ENCODE results near the gene AKAP3.

AKAP3 gene

DNA sequence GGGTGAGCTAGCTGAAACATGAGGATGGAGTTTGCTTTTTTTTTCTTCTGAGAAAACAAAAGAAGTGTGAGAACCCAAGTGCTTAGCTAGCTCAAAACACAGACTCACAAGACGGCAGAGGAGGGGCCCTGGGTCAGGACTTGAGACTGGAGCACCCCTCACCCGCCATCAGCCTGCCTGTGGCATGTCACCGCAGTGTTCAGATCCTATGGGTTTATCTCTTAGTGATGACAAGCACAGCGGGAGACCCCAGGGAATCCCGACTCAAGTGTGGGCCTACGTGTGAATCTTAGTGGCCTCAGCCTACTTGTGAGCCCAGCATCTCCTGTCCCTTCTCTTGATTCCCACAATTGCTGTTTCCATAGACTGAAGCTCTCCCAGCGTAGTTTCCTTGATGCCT is 64.0 kb downstream of the AKAP3 start:
- Mint-ChIP-seq H3K36me3 (no peaks in the 10 kb centered on the region), H3K9me3 (peaks cover 1% of the 10 kb centered on the region), H3K27me3 (peaks cover 24% of the 10 kb centered on the region), H3K4me3 (no peak overlapping the region), H3K27ac (no peak overlapping the region), H3K4me1 (no peaks in the 10 kb centered on the region)
- DNase-seq: no peak
- CTCF ChIA-PET: no interaction called here

DNA sequence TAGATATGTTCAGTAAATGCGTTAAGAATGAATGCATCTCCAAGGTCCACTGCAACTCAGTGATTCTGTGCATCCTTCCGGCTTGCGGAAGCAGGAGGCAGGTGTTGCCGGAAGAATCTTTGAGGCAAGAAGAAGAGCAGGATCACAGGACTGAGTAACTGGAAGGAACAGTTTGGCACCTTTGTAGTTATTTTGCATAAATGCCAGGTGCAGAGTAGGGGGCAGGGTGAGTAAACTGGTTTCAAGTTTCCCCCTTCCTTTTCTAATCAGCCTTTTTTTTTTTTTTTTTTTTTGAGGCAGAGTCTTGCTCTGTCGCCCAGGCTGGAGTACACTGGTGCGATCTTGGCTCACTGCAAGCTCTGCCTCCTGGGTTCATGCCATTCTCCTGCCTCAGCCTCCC is 64.6 kb downstream of the AKAP3 start:
- peaks cover 24% of the 10 kb centered on the region for H3K27me3 Mint-ChIP-seq
- no peaks in the 10 kb centered on the region for H3K4me1 Mint-ChIP-seq
- no peaks in the 10 kb centered on the region for H3K36me3 Mint-ChIP-seq
- H3K4me3 Mint-ChIP-seq: no peak overlapping the region
- no peaks in the 10 kb centered on the region for H3K9me3 Mint-ChIP-seq
- no peak overlapping the region for H3K27ac Mint-ChIP-seq
- CTCF ChIA-PET: no interaction called here
- DNase-seq: no peak

DNA sequence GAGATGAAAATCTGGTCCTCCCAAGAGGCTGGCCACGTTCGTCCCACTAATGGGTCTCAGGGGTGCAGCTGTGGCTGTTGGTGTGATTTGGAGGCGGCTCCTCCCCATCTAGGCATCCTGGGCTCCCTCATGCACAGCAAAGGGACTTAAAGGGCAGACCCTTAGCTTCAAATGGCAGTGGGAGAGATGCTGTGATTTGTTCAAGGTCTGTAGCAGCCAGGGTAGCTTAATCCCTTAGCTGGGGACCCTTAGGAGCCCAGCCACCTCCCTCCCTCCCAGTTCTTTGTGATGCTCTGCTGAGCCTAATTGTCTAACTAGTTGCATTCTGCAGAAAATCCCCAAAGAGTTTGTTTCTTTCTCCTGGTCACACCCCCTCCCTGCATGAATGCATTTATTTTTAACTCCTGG is 68.6 kb downstream of the AKAP3 start:
- Mint-ChIP-seq H3K27me3 (peaks cover 22% of the 10 kb centered on the region), H3K9me3 (no peaks in the 10 kb centered on the region), H3K4me3 (no peak overlapping the region), H3K36me3 (no peaks in the 10 kb centered on the region), H3K27ac (no peak overlapping the region), H3K4me1 (no peaks in the 10 kb centered on the region)
- DNase-seq: no peak
- CTCF ChIA-PET: interaction anchor here (0.8 to 2.0 kb wide), 5 partner anchors 10 to 275 kb away, joined by 3 to 7 read pairs (median 4); no protein-coding TSS in a partner anchor

DNA sequence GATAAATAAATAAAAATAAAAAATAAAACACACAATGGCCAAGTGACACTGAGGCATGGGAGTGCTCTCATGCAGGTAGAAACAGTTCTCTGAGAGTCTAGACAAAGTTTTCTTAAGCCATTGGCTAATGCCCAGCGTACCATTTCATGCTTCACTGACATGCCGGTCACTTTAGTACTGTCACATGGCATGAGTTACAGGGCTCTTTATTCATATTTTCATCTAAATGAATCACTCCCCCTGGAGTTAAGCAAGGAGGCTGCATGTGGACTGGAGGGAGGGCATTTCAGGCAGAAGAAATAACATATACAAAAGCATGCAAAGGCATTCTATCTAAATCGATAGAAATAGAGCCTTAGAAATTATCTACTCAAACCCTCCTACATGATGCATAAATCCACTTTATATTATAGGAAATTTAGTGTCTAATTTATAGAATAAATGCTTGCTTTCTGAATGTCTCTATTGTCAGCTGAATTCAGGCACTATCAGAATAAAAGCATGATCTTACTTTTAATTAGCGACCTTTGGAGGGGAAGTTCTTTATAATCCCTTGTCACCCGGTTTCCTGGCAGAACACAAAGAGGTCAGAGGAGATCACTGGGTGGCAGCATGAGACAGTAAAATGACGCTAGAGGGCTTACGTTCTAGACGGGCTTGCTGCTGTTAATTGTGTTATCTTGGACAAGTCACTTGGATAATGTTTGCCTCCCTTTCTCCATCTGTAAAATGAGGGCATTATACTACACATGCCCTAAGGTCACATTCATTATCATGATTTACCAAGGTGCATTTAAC is 69.3 kb downstream of the AKAP3 start:
- no peaks in the 10 kb centered on the region for H3K9me3 Mint-ChIP-seq
- CTCF ChIA-PET: interaction anchor here (1.0 to 2.0 kb wide), 2 partner anchors 9 to 12 kb away, joined by 3 to 6 read pairs; no protein-coding TSS in a partner anchor

DNA sequence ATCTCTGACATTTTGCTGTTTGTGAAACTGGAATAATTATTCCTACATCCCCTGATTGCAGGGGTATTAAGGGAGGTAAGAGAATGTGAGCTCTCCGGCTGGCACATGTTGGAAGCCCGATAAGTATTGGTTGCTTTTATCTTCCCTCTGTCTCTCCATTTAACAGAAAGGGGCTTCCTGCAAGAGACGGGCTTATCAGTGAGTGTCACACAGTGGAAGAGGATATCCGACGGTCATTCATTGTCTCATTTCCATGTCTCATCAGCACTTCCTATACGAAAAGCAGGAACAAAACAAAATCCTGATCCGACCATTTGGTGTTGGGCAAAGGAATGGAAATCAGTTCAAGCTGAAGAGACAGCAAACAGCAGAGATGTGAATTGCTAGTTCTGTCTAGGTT is 76.2 kb downstream of the AKAP3 start:
- CTCF ChIA-PET: interaction anchor here (0.5 kb wide), 1 partner anchor 85 kb away, joined by 3 read pairs; no protein-coding TSS in a partner anchor
- Mint-ChIP-seq H3K36me3 (no peaks in the 10 kb centered on the region), H3K4me1 (no peaks in the 10 kb centered on the region), H3K27ac (no peak overlapping the region), H3K9me3 (no peaks in the 10 kb centered on the region), H3K27me3 (no peaks in the 10 kb centered on the region), H3K4me3 (no peak overlapping the region)
- DNase-seq: no peak

More for the DNA sequence above, 69.3 kb downstream of the AKAP3 start:
- Mint-ChIP-seq H3K36me3 (no peaks in the 10 kb centered on the region), H3K4me1 (no peaks in the 10 kb centered on the region), H3K4me3 (no peak overlapping the region), H3K27me3 (peaks cover 22% of the 10 kb centered on the region), H3K27ac (no peak overlapping the region)
- DNase-seq: peak; percentile 27

DNA sequence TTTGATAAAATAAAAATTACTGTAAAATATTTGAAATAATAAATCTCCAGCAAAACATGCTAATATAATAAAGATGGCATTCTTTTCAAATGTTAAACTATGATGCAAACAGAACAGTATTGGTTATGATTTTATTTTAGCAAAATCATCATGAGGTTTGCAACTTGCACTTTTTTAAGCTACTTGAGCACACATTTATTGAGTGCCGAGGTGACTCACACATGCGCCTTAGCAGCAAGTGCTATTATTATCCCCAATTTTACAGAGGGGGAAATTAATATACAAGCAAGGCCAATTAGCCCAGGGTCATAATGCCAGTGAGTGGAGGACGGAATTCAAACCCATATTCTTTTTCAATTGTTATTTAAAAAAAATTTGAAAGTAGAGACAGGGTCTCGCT is 79.6 kb downstream of the AKAP3 start:
- Mint-ChIP-seq H3K9me3 (no peaks in the 10 kb centered on the region), H3K27me3 (peaks cover 4% of the 10 kb centered on the region), H3K27ac (no peak overlapping the region), H3K4me1 (peaks cover 7% of the 10 kb centered on the region), H3K4me3 (no peak overlapping the region), H3K36me3 (peaks cover 4% of the 10 kb centered on the region)
- no peak for DNase-seq
- CTCF ChIA-PET: no interaction called here

DNA sequence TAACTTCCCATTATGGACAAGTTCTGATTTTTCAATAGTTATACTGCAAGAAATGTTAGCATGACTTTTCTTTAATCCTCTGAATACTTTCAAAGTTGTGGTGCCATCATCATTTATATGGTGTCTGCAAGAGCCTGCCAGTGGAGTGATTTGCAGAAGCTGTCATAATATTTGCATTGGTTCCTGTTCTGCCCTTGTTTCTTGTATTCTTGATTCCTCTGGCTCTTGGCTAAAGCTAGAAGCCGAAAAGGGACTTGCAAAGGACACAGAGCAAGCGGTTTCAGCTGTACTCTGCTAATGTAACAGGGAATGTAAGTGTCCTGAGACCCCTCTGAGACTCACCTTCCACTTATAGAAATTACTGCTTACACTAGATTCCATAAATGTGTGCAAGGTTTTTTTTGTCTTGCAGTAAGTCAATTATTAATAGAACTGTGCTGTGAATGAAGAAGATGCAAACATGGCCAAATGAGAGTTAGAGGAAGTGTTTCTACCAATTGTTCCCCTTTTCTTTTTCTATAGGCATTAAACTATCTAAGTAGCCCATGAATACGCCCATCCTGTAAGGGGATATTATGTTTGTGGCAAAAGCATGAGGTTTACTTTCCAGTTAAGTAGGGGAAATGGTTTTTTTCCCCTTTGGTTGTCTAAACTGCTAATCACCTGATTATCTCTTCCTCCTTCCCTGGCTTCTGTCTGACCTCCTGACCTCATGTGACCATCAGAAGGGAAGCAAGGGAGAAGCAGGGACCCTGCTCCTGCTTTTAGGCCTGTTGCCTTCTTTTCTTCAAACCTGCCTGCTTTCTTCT is 81.6 kb downstream of the AKAP3 start:
- H3K9me3 Mint-ChIP-seq: no peaks in the 10 kb centered on the region
- H3K27me3 Mint-ChIP-seq: peaks cover 8% of the 10 kb centered on the region
- H3K4me3 Mint-ChIP-seq: no peak overlapping the region
- H3K4me1 Mint-ChIP-seq: peaks cover 20% of the 10 kb centered on the region
- H3K27ac Mint-ChIP-seq: no peak overlapping the region
- H3K36me3 Mint-ChIP-seq: peaks cover 9% of the 10 kb centered on the region
- DNase-seq: no peak
- CTCF ChIA-PET: no interaction called here

DNA sequence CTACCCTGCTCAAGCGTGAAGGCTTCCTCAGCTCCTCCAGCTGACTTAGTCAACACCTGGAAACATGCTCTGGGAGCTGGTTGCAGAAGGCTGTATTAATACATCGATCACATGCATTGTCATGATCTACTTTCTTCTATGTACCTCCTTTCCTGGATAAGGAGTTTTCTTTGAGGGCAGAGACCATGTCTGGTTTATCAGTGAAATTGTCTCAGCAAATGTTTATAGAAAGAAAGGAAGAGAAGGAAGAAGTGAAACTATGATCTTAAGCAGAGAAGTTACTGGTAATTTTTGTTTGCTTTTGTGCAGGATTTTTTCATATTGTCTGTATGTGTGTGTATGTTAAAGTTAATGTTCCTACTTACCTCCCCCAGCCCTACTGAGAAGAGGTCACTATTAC is 82.4 kb downstream of the AKAP3 start:
- Mint-ChIP-seq H3K36me3 (peaks cover 12% of the 10 kb centered on the region), H3K4me3 (no peak overlapping the region), H3K9me3 (no peaks in the 10 kb centered on the region), H3K27ac (no peak overlapping the region), H3K27me3 (peaks cover 13% of the 10 kb centered on the region), H3K4me1 (peaks cover 25% of the 10 kb centered on the region)
- CTCF ChIA-PET: no interaction called here
- DNase-seq: no peak
